Measurements from ENCODE around the gene FLNA. TPM values are rescaled to one million over a fixed set of nuclear protein-coding genes. Genes with fewer than 3 reads are reported as not detected.

FLNA gene
- total RNA-seq, 1 donor = 1,365 TPM

DNA sequence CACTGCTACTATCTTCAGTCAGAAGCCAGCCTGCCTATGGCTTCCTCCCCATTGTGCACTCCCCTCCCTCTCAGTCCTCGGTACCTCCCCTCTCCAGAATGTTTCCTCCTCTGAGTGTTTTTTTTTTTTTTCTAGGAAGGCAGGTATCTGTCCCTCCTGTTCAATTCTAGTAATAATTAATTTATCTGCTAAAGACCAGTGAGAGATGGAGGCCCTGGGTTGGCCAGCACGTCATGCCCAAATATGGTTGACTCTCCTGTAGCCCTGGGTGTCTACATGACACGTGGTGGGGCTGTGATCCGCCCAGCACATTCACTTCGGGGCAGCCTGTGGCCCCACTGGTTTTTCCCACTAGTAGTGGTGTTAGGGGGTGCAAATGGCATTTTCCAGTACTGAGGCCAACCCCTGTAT is 1.8 kb downstream of the FLNA start:
- H3K4me3 ChIP-seq (ENCODE audit: low read depth, low read length) = peak overlapping the region; percentile 66
- no peak for TF ChIP-seq CTCF (IDR thresholded peaks at IDR 0.05; ENCODE audit: insufficient read depth, low read length)
- no peak for DNase-seq (ENCODE audit: low read depth)

- DNase-seq (ENCODE audit: low read depth) = no peak
- H3K4me3 ChIP-seq (ENCODE audit: low read depth, low read length) = peak overlapping the region; percentile 66
- no peak for TF ChIP-seq CTCF (IDR thresholded peaks at IDR 0.05; ENCODE audit: insufficient read depth, low read length)
Measured at GRCh38 chrX:154371789-154372300, 2.6 kb downstream of the FLNA start.

- no peak for TF ChIP-seq CTCF (IDR thresholded peaks at IDR 0.05; ENCODE audit: insufficient read depth, low read length)
- peak overlapping the region; percentile 92 for H3K4me3 ChIP-seq (ENCODE audit: low read depth, low read length)
- peak; percentile 91 for DNase-seq (ENCODE audit: low read depth)
Measured at GRCh38 chrX:154371017-154371788, 3.2 kb downstream of the FLNA start.

- peak overlapping the region; percentile 92 for H3K4me3 ChIP-seq (ENCODE audit: low read depth, low read length)
- no peak for TF ChIP-seq CTCF (IDR thresholded peaks at IDR 0.05; ENCODE audit: insufficient read depth, low read length)
- DNase-seq (ENCODE audit: low read depth) = peak; percentile 41
Measured at GRCh38 chrX:154370300-154371016, 4.0 kb downstream of the FLNA start.

- peak; percentile 96 for DNase-seq (ENCODE audit: low read depth)
- TF ChIP-seq CTCF (IDR thresholded peaks at IDR 0.05; ENCODE audit: insufficient read depth, low read length) = no peak
- peak overlapping the region; percentile 92 for H3K4me3 ChIP-seq (ENCODE audit: low read depth, low read length)
Measured at GRCh38 chrX:154369449-154370299, 4.8 kb downstream of the FLNA start.

Measured in fibroblast of the aortic adventitia (primary cell).